GF-D8 (cell line): Measurements from ENCODE around the gene PARP9.
"Not testable (repeated sequence)": the region's sequence is repeated elsewhere in the genome, so short reads cannot be mapped to it uniquely, and the experiment has no call there.

ENCODE experiments used
- DNase-seq: peaks from one replicate; lab custom pipeline; 2025; lab: John Stamatoyannopoulos, UW

PARP9 gene

GRCh38 chr3:122520861-122521260, 43.2 kb downstream of the PARP9 start:
- DNase-seq = no peak

DNA sequence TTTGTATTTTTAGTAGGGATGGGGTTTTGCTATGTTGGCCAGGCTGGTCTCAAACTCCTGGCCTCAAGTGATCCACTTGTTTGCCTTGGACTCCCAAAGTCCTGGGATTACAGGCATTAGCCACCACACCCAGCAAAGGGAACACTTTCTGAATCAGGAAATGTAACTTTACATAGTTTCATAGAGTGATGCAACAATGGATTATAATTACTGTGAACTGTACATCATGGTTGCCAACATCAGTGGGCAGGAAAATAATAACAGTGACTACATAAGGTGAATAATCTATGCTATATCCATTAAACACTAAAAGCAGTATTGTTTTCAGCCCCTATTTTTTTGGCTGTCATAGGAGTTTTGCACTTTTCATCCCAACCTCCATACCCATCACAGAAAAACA, 44.4 kb downstream of the PARP9 start:
- DNase-seq = no peak

DNA sequence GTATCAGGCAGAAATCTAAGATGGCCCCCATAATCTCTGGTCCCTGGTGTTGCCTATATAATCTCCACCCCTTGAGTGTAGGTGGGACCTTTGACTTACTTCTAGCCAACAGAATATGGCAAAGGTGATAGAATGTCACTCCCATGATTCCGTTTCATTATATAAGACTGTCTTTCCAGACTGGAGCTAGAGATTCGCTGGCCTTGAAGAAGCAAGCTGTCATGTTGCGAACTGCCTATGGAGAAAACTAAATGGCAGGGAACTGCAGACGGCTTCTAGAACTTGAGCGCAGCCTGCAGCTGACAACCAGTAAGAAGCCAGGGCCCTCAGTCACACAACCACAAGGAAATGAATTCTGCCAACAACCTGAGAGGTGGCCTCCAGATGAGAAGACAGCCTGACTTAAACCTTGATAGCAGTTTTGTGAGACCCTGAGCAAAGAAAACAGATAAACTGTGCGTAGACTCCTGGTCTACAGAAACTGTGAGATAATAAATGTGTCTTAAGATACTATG, 47.2 kb downstream of the PARP9 start:
- DNase-seq = no peak

GRCh38 chr3:122515870-122516269, 48.2 kb downstream of the PARP9 start:
- no peak for DNase-seq

GRCh38 chr3:122515020-122515468, 49.1 kb downstream of the PARP9 start:
- no peak for DNase-seq

GRCh38 chr3:122514123-122515019, 49.7 kb downstream of the PARP9 start, which contains the start of gene KPNA1:
Gene KPNA1 (minus strand): TSS chr3:122514939. CDS start chr3:122496565, 18,374 bp downstream.
- DNase-seq = peak; percentile 67

GRCh38 chr3:122513386-122514122, 50.5 kb downstream of the PARP9 start:
- no peak for DNase-seq

DNA sequence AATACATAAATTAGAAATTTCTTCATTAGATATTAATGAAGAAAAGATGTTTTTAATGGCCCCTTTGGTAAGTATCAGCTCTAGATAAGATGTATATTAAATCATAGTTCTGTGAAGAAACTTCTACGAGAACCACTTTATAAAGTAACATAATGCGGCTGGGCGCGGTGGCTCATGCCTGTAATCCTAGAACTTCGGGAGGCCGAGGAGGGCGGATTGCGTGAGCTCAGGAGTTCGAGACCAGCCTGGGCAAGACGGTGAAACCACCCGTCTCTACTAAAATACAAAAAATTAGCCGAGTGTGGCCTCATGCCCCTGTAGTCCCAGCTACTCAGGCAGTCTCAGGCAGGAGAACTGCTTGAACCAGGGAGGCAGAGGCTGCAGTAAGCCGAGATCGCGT, 51.8 kb downstream of the PARP9 start:
- DNase-seq = no peak

DNA sequence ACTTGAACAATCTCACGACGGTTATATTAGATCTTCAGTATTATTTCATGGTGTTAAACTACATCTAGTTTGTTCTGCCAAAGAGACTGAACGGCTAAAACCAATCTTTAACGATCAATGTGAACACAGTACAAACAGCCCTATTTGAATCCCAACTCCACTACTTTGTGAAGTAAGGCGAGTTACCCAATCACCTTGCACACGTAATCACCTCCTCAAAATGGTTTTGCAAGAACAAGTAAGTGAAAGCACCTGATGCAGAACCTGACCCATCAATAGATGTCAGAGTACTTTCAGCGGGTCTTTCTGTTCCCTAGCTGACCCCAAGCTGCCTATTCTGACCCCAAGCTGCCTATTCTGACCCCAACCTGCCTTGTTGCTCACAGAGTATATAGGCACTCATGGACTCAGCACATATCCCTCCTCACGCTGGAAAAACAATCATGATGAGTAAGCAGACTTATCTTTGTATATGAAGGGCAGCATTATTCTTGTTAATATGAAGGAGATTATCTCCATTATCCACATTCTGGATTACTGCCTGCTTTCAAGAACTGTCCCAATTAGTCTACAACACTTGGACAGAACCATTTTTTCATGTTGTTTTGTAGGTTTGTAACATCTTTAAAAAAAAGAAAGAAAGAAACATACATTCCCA, 53.1 kb downstream of the PARP9 start:
- no peak for DNase-seq

DNA sequence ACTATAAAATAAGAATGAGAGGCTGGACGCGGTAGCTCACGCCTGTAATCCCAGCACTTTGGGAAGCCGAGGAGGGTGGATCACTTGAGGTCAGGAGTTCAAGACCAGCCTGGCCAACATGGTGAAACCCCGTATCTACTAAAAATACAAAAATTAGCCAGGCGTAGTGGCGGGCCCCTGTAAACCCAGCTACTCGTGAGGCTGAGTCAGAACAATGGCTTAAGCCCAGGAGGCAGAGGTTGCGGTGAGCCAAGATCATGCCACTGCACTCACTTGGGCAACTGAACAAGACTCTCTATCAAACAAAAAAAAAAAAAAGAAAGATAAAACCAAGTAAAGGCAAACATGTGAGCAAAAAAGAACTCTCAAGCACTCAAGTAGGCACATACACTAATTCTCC, 55.2 kb downstream of the PARP9 start:
- not testable (repeated sequence) for DNase-seq

- no peak for DNase-seq
These were observed 55.8 kb downstream of the PARP9 start for GRCh38 chr3:122508135-122508914.

GRCh38 chr3:122506450-122506849, 57.6 kb downstream of the PARP9 start:
- DNase-seq = no peak

DNA sequence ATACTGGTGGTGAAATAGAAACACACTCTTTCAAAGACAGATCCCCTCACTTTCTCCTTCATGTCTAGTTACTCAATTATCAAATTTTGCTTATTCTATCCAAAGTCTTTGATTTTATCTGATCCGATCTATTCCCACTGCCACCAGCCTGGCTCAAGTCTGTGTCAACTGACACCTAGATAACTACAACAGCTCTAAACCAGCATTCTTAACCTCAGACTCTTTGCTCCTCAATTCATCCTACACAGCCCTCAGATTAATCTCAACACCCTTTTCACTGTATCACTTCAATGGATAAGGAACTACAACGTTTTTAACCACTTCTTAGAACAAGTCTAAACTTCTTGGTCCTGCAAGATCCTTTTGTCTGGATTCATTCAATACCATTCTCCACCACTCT, 58.4 kb downstream of the PARP9 start:
- no peak for DNase-seq

DNA sequence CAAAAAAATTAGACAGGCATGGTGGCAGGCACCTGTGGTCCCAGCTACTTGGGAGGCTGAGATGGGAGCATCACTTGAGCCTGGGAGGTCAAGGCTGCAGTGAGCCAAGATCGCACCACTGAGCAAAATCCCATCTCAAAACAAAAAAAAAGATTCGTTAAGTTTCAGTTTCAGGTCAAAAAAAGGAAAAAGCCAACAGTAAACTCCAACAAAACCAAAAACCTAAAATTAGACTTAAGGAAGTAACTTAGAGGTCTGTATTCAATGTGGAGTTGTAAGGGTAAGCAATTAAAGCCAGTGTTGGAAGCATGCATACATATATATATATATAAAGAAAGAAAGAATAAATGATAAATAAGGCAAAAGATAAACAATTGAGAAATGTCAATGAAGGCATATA, 61.2 kb downstream of the PARP9 start:
- DNase-seq = no peak

- no peak for DNase-seq
These were observed 62.0 kb downstream of the PARP9 start for GRCh38 chr3:122502139-122502538.

DNA sequence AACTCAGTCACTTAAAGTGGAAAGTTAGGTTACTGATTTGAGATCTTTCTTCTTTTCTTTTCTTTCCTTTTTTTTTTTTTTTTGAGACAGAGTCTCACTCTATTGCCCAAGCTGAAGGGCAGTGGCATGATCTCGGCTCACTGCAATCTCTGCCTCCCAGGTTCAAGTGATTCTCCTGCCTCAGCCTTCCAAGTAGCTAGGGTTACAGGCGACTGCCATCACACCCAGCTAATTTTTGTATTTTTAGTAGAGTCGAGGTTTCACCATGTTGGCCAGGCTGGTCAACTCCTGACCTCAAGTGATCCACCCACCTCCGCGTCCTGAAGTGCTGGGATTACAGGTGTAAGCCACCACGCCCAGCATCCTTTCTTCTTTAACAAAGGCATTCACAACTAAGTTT, 63.1 kb downstream of the PARP9 start:
- DNase-seq = not testable (repeated sequence)

GRCh38 chr3:122498152-122498551, 65.9 kb downstream of the PARP9 start:
- DNase-seq = no peak

DNA sequence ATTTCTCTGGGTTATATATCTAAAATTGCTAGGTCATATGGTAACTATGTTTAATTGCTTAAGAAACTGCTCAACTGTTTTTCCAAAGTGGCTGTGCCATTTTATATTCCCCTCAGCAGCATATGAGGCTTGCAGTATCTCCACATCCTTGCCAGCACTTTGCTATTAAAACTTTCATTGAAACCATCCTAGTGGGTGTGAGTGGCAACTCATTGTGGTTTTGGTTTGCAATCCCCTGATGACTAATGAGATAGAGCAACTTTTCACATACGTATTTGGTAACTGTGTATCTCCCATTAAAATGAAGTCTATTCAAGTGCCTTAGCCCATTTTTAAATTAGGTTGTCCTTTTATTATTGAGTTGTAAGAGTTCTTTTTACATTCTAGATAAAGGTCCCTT, 66.7 kb downstream of the PARP9 start:
- peak; percentile 89 for DNase-seq

- no peak for DNase-seq
These were observed 67.6 kb downstream of the PARP9 start for GRCh38 chr3:122496508-122496907.

- peak; percentile 18 for DNase-seq
These were observed 70.8 kb downstream of the PARP9 start for GRCh38 chr3:122493296-122493695.

- DNase-seq = no peak
These were observed 75.7 kb downstream of the PARP9 start for GRCh38 chr3:122488262-122488973.
